ENCODE data around the gene CETP.

CETP gene

DNA sequence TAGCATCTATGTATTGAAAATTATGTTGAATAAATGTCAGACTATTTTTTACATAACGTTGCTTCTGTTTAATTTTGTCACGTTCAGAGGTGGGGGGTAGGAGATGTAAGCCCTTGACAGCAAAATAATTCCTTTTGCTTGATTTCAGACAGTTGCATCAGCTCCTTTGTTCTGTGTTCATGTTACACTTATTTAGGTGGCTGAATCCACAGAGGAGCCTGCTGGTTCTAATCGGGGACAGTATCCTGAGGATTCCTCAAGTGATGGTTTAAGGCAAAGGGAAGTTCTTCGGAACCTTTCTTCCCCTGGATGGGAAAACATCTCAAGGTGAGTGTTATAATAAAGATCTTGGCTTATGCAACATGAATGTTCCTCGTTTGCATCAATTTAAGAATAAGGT, 25.3 kb upstream of the CETP start:
- no peaks in the 10 kb centered on the region for H3K27me3 ChIP-seq (ENCODE audit: insufficient read depth, insufficient read length)
- no peaks in the 10 kb centered on the region for H3K4me1 ChIP-seq (ENCODE audit: insufficient read depth, insufficient read length)
- peaks cover 84% of the 10 kb centered on the region for H3K36me3 ChIP-seq (ENCODE audit: insufficient read depth, insufficient read length, low read length)
- H3K4me3 ChIP-seq (ENCODE audit: insufficient read length, low read depth): no peak overlapping the region
- H3K9me3 ChIP-seq (ENCODE audit: insufficient read depth, low read length): no peaks in the 10 kb centered on the region
- TF ChIP-seq YY1 (IDR thresholded peaks at IDR 0.05; ENCODE audit: insufficient read depth, insufficient read length) (no peak), ZNF274 (IDR thresholded peaks at IDR 0.05; ENCODE audit: low read depth, low read length) (no peak), SUZ12 (IDR thresholded peaks at IDR 0.05; ENCODE audit: extremely low read depth, insufficient read depth, insufficient read length) (no peak)
- no peak for DNase-seq (ENCODE audit: low read depth, low spot score)
- no peak overlapping the region for H3K9ac ChIP-seq (ENCODE audit: insufficient read length, low read depth)

- Histone ChIP-seq H3K36me3 (ENCODE audit: insufficient read depth, insufficient read length, low read length) (peaks cover 89% of the 10 kb centered on the region), H3K27me3 (ENCODE audit: insufficient read depth, insufficient read length) (no peaks in the 10 kb centered on the region), H3K4me1 (ENCODE audit: insufficient read depth, insufficient read length) (no peaks in the 10 kb centered on the region), H3K9ac (ENCODE audit: insufficient read length, low read depth) (no peak overlapping the region), H3K4me3 (ENCODE audit: insufficient read length, low read depth) (no peak overlapping the region), H3K9me3 (ENCODE audit: insufficient read depth, low read length) (no peaks in the 10 kb centered on the region)
- TF ChIP-seq SUZ12 (IDR thresholded peaks at IDR 0.05; ENCODE audit: extremely low read depth, insufficient read depth, insufficient read length) (no peak), YY1 (IDR thresholded peaks at IDR 0.05; ENCODE audit: insufficient read depth, insufficient read length) (no peak)
- no peak for DNase-seq (ENCODE audit: low read depth, low spot score)
These were observed 24.8 kb upstream of the CETP start for GRCh38 chr16:56936950-56937349.

GRCh38 chr16:56938664-56939513, 22.9 kb upstream of the CETP start:
- DNase-seq (ENCODE audit: low read depth, low spot score): no peak
- H3K27me3 ChIP-seq (ENCODE audit: insufficient read depth, insufficient read length): no peaks in the 10 kb centered on the region
- no peak for TF ChIP-seq ZNF274 (IDR thresholded peaks at IDR 0.05; ENCODE audit: low read depth, low read length)
- TF ChIP-seq YY1 (IDR thresholded peaks at IDR 0.05; ENCODE audit: insufficient read depth, insufficient read length): no peak
- no peak for TF ChIP-seq SUZ12 (IDR thresholded peaks at IDR 0.05; ENCODE audit: extremely low read depth, insufficient read depth, insufficient read length)
- no peaks in the 10 kb centered on the region for H3K4me1 ChIP-seq (ENCODE audit: insufficient read depth, insufficient read length)
- no peak overlapping the region for H3K9ac ChIP-seq (ENCODE audit: insufficient read length, low read depth)
- peaks cover 97% of the 10 kb centered on the region for H3K36me3 ChIP-seq (ENCODE audit: insufficient read depth, insufficient read length, low read length)
- H3K4me3 ChIP-seq (ENCODE audit: insufficient read length, low read depth): no peak overlapping the region
- H3K9me3 ChIP-seq (ENCODE audit: insufficient read depth, low read length): no peaks in the 10 kb centered on the region

- Histone ChIP-seq H3K4me3 (ENCODE audit: insufficient read length, low read depth) (no peak overlapping the region), H3K4me1 (ENCODE audit: insufficient read depth, insufficient read length) (no peaks in the 10 kb centered on the region), H3K27me3 (ENCODE audit: insufficient read depth, insufficient read length) (no peaks in the 10 kb centered on the region), H3K36me3 (ENCODE audit: insufficient read depth, insufficient read length, low read length) (peaks cover 96% of the 10 kb centered on the region), H3K9ac (ENCODE audit: insufficient read length, low read depth) (no peak overlapping the region), H3K9me3 (ENCODE audit: insufficient read depth, low read length) (no peaks in the 10 kb centered on the region)
- DNase-seq (ENCODE audit: low read depth, low spot score): no peak
- no peak for TF ChIP-seq YY1 (IDR thresholded peaks at IDR 0.05; ENCODE audit: insufficient read depth, insufficient read length)
- TF ChIP-seq SUZ12 (IDR thresholded peaks at IDR 0.05; ENCODE audit: extremely low read depth, insufficient read depth, insufficient read length): no peak
- TF ChIP-seq ZNF274 (IDR thresholded peaks at IDR 0.05; ENCODE audit: low read depth, low read length): no peak
These were observed 21.9 kb upstream of the CETP start for GRCh38 chr16:56939801-56940200.

DNA sequence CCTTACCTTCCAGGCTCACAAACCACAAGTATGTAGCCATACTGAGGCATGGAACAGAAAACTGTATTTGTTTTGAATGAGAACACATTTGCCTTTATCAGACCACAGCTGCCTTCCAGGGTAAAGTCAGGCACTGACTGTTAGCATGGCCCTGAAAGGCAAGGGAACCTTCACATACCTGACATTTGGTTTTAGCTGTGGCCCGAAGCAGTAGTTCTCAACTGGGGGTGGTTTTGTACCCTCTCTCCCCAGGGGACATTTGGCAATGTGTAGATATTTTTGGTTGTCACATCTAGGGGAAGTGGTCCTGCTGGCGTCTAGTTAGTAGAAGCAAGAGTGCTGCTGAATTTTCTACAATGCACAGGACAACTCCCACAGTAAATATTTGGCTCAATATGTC, 20.7 kb upstream of the CETP start:
- Histone ChIP-seq H3K36me3 (ENCODE audit: insufficient read depth, insufficient read length, low read length) (peaks cover 90% of the 10 kb centered on the region), H3K9me3 (ENCODE audit: insufficient read depth, low read length) (no peaks in the 10 kb centered on the region), H3K27me3 (ENCODE audit: insufficient read depth, insufficient read length) (no peaks in the 10 kb centered on the region), H3K4me3 (ENCODE audit: insufficient read length, low read depth) (no peak overlapping the region), H3K4me1 (ENCODE audit: insufficient read depth, insufficient read length) (no peaks in the 10 kb centered on the region), H3K9ac (ENCODE audit: insufficient read length, low read depth) (no peak overlapping the region)
- no peak for TF ChIP-seq SUZ12 (IDR thresholded peaks at IDR 0.05; ENCODE audit: extremely low read depth, insufficient read depth, insufficient read length)
- no peak for TF ChIP-seq ZNF274 (IDR thresholded peaks at IDR 0.05; ENCODE audit: low read depth, low read length)
- TF ChIP-seq YY1 (IDR thresholded peaks at IDR 0.05; ENCODE audit: insufficient read depth, insufficient read length): no peak
- DNase-seq (ENCODE audit: low read depth, low spot score): no peak

DNA sequence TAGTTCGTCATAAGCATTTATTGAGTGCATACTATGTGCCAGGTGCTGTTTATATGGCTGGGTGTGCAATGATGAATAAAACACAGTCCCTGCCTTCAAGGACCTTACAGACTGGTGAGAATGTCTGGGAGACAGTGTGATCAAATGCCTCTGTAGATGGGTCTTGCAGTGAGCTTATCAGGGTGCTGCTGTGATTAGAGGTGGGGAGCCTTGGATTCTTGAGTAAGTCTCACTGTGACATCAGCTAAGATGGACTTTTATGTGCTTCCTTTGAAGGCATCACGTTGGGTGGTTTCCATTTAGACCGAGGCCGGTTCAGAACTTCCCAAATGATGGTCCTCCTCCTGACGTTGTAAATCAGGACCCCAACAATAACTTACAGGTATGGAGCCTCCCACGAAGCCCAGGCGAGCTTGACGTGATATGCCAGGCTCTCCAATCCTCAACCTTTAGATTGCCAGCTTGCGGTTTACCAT, 19.9 kb upstream of the CETP start:
- Histone ChIP-seq H3K27me3 (ENCODE audit: insufficient read depth, insufficient read length) (no peaks in the 10 kb centered on the region), H3K4me1 (ENCODE audit: insufficient read depth, insufficient read length) (peaks cover 2% of the 10 kb centered on the region), H3K9me3 (ENCODE audit: insufficient read depth, low read length) (no peaks in the 10 kb centered on the region), H3K36me3 (ENCODE audit: insufficient read depth, insufficient read length, low read length) (peaks cover 82% of the 10 kb centered on the region), H3K9ac (ENCODE audit: insufficient read length, low read depth) (no peak overlapping the region), H3K4me3 (ENCODE audit: insufficient read length, low read depth) (no peak overlapping the region)
- DNase-seq (ENCODE audit: low read depth, low spot score): no peak
- TF ChIP-seq YY1 (IDR thresholded peaks at IDR 0.05; ENCODE audit: insufficient read depth, insufficient read length) (no peak), ZNF274 (IDR thresholded peaks at IDR 0.05; ENCODE audit: low read depth, low read length) (no peak), SUZ12 (IDR thresholded peaks at IDR 0.05; ENCODE audit: extremely low read depth, insufficient read depth, insufficient read length) (no peak)

- Histone ChIP-seq H3K36me3 (ENCODE audit: insufficient read depth, insufficient read length, low read length) (peaks cover 64% of the 10 kb centered on the region), H3K27me3 (ENCODE audit: insufficient read depth, insufficient read length) (no peaks in the 10 kb centered on the region), H3K9me3 (ENCODE audit: insufficient read depth, low read length) (no peaks in the 10 kb centered on the region), H3K9ac (ENCODE audit: insufficient read length, low read depth) (no peak overlapping the region), H3K4me3 (ENCODE audit: insufficient read length, low read depth) (no peak overlapping the region), H3K4me1 (ENCODE audit: insufficient read depth, insufficient read length) (peaks cover 3% of the 10 kb centered on the region)
- no peak for DNase-seq (ENCODE audit: low read depth, low spot score)
- no peak for TF ChIP-seq YY1 (IDR thresholded peaks at IDR 0.05; ENCODE audit: insufficient read depth, insufficient read length)
- no peak for TF ChIP-seq SUZ12 (IDR thresholded peaks at IDR 0.05; ENCODE audit: extremely low read depth, insufficient read depth, insufficient read length)
- no peak for TF ChIP-seq ZNF274 (IDR thresholded peaks at IDR 0.05; ENCODE audit: low read depth, low read length)
These were observed 17.9 kb upstream of the CETP start for GRCh38 chr16:56943761-56944375.

All from NT2/D1 (cell line).